Measurements from ENCODE around the gene FSTL4.

Gene FSTL4

DNA sequence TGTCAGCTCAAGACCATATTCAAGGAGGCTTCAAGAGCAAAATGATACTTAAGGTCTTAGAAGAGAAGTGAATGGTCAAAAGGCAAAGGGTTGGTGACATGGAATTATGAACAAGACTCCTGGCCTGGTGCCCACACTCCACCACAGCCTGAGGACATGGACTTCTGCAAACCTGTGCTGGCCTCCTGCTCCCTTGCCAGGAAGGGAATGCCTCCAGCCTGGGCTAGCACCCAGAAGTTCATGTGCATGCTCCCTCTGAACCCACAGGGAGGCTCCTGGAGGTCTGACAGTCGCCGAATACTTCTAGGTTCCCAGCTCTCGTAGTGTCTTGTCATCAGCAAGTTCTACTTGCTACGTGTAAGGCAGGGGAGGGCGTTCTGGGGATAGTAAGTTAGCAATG lies 156.7 kb downstream of the FSTL4 start:
- DNase-seq (no peak), ATAC-seq (ENCODE audit: insufficient read depth, low read depth) (no peak)
- no peaks in the 10 kb centered on the region for H3K4me1 ChIP-seq (ENCODE audit: insufficient read depth, low read length)
- H4K20me1 ChIP-seq (ENCODE audit: insufficient read depth, low read length), result peaks cover 3% of the 10 kb centered on the region; the same call in 1 of the 2 replicates
- H3K9me3 ChIP-seq (ENCODE audit: insufficient read depth, low read length, severe bottlenecking), result no peaks in the 10 kb centered on the region
- no peaks in the 10 kb centered on the region for H3K36me3 ChIP-seq (ENCODE audit: insufficient read depth, low read length)
- H3K4me2 ChIP-seq (ENCODE audit: insufficient read depth, low read length), result no peak overlapping the region
- H3K27me3 ChIP-seq (ENCODE audit: insufficient read depth, low read length, poor library complexity), result peaks cover 6% of the 10 kb centered on the region
- no peak overlapping the region for H3K9ac ChIP-seq (ENCODE audit: low read depth, low read length)
- H3K79me2 ChIP-seq (ENCODE audit: insufficient read depth, low read length), result no peaks in the 10 kb centered on the region
- H2AFZ ChIP-seq (ENCODE audit: low read depth, low read length), result no peak overlapping the region
- TF ChIP-seq, protein P1, sequence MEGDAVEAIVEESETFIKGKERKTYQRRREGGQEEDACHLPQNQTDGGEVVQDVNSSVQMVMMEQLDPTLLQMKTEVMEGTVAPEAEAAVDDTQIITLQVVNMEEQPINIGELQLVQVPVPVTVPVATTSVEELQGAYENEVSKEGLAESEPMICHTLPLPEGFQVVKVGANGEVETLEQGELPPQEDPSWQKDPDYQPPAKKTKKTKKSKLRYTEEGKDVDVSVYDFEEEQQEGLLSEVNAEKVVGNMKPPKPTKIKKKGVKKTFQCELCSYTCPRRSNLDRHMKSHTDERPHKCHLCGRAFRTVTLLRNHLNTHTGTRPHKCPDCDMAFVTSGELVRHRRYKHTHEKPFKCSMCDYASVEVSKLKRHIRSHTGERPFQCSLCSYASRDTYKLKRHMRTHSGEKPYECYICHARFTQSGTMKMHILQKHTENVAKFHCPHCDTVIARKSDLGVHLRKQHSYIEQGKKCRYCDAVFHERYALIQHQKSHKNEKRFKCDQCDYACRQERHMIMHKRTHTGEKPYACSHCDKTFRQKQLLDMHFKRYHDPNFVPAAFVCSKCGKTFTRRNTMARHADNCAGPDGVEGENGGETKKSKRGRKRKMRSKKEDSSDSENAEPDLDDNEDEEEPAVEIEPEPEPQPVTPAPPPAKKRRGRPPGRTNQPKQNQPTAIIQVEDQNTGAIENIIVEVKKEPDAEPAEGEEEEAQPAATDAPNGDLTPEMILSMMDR (IDR thresholded peaks at IDR 0.05; ENCODE audit: borderline replicate concordance, extremely low read depth, low read length, poor library complexity, severe bottlenecking), result no peak
- TF ChIP-seq EZH2 (IDR thresholded peaks at IDR 0.05; ENCODE audit: borderline replicate concordance, low read depth, low read length, severe bottlenecking), result no peak
- H3K27ac ChIP-seq (ENCODE audit: low read length), result no peak overlapping the region
- no peak overlapping the region for H3K4me3 ChIP-seq (ENCODE audit: low read depth in 1 of 2, low read length in 2 of 2)

DNA sequence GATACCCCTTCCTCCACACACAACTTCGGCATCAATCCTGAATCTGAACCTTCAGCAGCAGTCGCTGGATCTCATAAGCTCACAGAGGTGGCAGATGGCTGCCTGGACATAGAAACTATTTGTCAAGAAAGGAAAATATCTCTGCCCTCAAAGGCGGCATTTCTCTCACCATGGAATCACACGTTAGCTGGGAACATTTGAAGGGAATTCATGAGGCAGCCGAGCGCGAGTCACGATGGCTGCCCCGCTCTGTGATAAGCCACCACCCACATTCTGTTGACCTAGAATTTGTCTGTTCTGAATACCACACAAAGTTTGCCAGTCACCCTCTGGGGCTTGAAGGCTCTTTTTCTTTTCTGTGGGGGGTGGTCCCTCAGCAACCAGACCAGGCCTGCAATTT lies 157.9 kb downstream of the FSTL4 start:
- Histone ChIP-seq H3K27me3 (ENCODE audit: insufficient read depth, low read length, poor library complexity) (peaks cover 7% of the 10 kb centered on the region), H3K27ac (ENCODE audit: low read length) (no peak overlapping the region), H3K4me2 (ENCODE audit: insufficient read depth, low read length) (no peak overlapping the region), H3K9ac (ENCODE audit: low read depth, low read length) (no peak overlapping the region), H3K36me3 (ENCODE audit: insufficient read depth, low read length) (no peaks in the 10 kb centered on the region), H2AFZ (ENCODE audit: low read depth, low read length) (no peak overlapping the region), H3K79me2 (ENCODE audit: insufficient read depth, low read length) (no peaks in the 10 kb centered on the region), H3K9me3 (ENCODE audit: insufficient read depth, low read length, severe bottlenecking) (no peaks in the 10 kb centered on the region), H4K20me1 (ENCODE audit: insufficient read depth, low read length) (peaks cover 3% of the 10 kb centered on the region; the same call in 1 of the 2 replicates), H3K4me3 (ENCODE audit: low read depth in 1 of 2, low read length in 2 of 2) (no peak overlapping the region), H3K4me1 (ENCODE audit: insufficient read depth, low read length) (no peaks in the 10 kb centered on the region)
- TF ChIP-seq, protein P1 (IDR thresholded peaks at IDR 0.05; ENCODE audit: borderline replicate concordance, extremely low read depth, low read length, poor library complexity, severe bottlenecking), result no peak
- TF ChIP-seq EZH2 (IDR thresholded peaks at IDR 0.05; ENCODE audit: borderline replicate concordance, low read depth, low read length, severe bottlenecking), result no peak
- ATAC-seq (ENCODE audit: insufficient read depth, low read depth), result no peak
- no peak for DNase-seq

DNA sequence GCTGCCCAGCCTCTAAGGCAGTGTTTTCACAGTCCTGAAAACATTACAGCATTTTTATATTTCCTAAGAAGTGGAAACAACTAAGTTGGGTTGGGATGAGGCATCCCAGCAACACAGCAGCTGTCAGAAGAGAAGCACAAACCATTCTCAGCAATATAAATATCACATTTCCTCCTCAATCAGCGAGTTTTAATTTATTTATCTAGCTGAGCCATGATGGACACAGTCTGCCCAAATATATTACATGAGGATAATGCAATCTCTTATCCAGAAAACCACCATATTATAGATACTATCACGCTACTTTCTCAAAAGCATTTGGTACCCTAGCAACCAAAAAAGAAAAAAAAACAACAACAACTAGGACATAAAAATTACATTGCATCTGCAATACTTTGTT lies 158.5 kb downstream of the FSTL4 start:
- Histone ChIP-seq H4K20me1 (ENCODE audit: insufficient read depth, low read length) (peaks cover 3% of the 10 kb centered on the region; the same call in 1 of the 2 replicates), H3K27me3 (ENCODE audit: insufficient read depth, low read length, poor library complexity) (peaks cover 7% of the 10 kb centered on the region), H2AFZ (ENCODE audit: low read depth, low read length) (no peak overlapping the region), H3K9ac (ENCODE audit: low read depth, low read length) (no peak overlapping the region), H3K36me3 (ENCODE audit: insufficient read depth, low read length) (no peaks in the 10 kb centered on the region), H3K27ac (ENCODE audit: low read length) (no peak overlapping the region), H3K9me3 (ENCODE audit: insufficient read depth, low read length, severe bottlenecking) (no peaks in the 10 kb centered on the region), H3K4me1 (ENCODE audit: insufficient read depth, low read length) (no peaks in the 10 kb centered on the region), H3K4me2 (ENCODE audit: insufficient read depth, low read length) (no peak overlapping the region), H3K79me2 (ENCODE audit: insufficient read depth, low read length) (no peaks in the 10 kb centered on the region), H3K4me3 (ENCODE audit: low read depth in 1 of 2, low read length in 2 of 2) (no peak overlapping the region)
- ATAC-seq (ENCODE audit: insufficient read depth, low read depth) (no peak), DNase-seq (no peak)
- TF ChIP-seq, protein P1 (IDR thresholded peaks at IDR 0.05; ENCODE audit: borderline replicate concordance, extremely low read depth, low read length, poor library complexity, severe bottlenecking), result no peak
- no peak for TF ChIP-seq EZH2 (IDR thresholded peaks at IDR 0.05; ENCODE audit: borderline replicate concordance, low read depth, low read length, severe bottlenecking)
